GM21526 (cell line): Measurements from ENCODE around the gene ZNF385C.

ENCODE experiments used
- ATAC-seq: cut with Tn5 transposase; IDR thresholded peaks from one replicate; pipeline ENCODE4 v1.9.1; 2021; ENCODE audit warnings: moderate library complexity; ENCODE audit not compliant: unreplicated experiment, low FRiP score

The ZNF385C gene

DNA sequence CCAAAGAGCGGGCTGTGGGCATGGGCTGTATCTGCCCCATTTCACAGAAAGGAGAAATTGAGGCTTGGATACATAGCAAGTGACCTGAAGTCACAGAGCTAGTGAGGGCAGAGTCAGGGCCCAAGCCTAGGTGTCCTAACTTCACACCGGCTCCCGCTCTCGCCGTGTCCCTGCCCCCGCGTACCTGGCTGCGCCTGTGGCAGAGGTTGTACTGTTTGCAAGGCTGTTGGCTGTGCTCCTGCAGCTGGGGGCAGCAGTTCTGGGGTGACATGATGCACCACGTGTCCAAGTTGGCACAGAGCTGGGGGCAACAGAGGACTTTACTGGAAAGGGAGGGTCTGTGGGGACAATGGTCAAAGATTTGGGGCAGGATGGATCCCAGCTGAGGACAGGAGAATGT, 10.8 kb upstream of the ZNF385C start:
- ATAC-seq: no peak

- peak; percentile 52 for ATAC-seq
These were observed 9.6 kb upstream of the ZNF385C start for GRCh38 chr17:42107597-42108576.

- no peak for ATAC-seq
These were observed 8.9 kb upstream of the ZNF385C start for GRCh38 chr17:42107124-42107523.

DNA sequence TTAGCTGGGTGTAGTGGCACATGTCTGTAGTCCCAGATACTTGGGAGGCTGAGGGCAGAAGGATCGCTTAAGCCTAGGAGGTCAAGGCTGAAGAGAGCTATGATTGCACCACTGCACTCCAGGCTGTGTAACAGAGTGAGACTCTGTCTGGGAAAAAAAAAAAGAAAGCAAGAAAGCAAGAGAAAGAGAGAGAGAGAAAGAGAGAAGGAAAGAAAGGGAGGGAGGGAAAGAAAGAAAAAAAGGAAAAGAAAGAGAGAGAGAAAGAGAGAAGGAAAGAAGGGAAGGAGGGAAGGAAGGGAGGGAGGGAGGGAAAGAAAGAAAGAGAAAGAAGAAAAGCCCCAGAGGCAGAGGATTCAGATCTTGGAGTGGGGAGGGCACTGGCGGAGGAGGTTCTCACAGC, 7.7 kb upstream of the ZNF385C start:
- ATAC-seq: no peak

- no peak for ATAC-seq
These were observed 6.0 kb upstream of the ZNF385C start for GRCh38 chr17:42104264-42104663.

- no peak for ATAC-seq
These were observed 5.1 kb upstream of the ZNF385C start for GRCh38 chr17:42103221-42103954.

GRCh38 chr17:42101513-42102292, 3.4 kb upstream of the ZNF385C start:
- no peak for ATAC-seq

- no peak for ATAC-seq
These were observed 592 bp upstream of the ZNF385C start for GRCh38 chr17:42098730-42099399.

DNA sequence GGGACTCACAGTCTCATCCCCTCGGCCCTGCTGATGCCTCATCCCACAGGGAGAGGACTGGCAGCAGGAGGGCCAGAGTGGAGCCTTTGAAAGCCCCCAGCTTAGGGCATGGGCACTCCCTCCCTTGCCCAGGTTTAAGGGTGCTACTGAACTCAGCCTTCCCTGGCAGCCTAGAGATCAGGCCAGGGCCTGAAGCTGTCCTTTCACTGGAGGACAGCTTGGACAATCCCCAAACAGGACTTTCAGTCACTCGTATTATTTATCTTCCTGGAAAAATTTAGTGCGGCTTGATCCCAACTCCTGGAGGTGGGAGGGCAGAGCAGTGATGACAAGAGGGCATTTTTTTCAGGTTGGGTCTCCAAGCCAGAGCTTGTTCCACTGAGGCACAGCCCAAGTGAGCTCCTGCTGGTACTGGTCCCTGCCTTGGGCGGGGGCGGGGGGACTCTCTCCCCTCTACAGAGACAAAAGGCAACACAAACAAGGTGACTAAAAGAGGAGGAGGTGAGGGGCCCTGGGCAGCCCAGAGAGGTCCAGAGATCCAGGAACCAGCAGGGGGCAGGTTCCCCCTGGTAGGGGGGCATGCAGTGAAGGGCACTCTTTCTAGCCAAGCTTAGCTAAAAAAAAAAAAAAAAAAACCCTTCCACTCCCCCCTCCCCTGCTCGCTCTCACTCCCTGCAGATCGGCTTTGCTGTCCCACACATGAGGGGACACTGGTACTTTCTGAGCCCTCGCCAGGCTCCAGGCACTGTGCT, 1.7 kb downstream of the ZNF385C start:
- no peak for ATAC-seq

DNA sequence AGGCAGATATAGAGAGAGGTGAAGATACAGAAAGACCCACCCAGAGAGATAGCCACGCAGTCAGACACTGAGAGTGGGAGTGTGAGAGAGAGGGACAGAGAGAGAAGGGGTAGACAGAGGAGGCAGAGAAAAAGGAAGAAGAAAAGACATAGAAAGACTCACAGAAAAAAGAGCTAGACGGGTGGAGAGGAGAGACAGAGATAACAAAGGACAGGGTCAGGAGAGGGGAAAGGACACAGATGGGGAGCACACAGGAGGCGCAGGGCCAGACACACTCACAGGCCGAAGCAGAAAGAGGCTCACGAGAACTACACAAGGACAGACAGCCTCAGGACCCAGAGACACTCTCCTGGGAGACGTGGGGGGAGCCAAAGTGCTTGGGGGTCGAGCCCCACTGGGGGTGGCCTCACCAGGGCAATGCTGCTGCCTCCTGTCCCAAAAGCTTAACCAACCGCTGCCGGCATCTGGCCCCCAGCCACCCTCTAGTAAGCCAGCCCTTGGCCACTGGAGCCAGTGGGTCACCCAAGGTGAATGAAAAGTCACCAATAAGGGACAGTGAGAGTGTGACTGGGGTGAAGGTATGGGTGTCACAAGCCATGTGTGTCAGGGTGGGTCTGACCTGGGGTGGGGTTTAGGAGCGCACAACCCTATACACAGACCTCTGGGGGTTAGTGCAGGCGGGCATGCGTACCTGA, 3.8 kb downstream of the ZNF385C start:
- no peak for ATAC-seq

DNA sequence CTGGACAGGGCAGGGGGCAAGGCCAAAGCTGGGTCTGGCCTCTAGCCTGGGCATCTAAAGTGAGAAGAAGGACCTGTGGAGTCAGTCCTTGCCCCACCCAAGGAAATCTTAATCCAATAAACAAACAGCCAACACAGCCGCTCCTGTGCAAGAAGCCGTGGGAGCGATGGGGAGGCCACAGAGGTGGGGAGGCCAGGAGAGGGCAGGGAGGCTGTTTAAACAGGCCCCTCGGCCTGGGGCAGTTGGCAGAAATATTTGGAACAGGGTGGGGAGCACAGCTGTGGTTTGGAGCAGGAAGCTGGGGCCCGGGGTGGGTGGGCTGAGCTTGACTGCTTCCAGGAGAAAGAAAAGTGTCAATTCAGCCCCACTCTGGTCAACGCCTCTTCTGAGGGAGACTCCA, 5.3 kb downstream of the ZNF385C start:
- ATAC-seq: no peak

- no peak for ATAC-seq
These were observed 7.1 kb downstream of the ZNF385C start for GRCh38 chr17:42090964-42091790.

DNA sequence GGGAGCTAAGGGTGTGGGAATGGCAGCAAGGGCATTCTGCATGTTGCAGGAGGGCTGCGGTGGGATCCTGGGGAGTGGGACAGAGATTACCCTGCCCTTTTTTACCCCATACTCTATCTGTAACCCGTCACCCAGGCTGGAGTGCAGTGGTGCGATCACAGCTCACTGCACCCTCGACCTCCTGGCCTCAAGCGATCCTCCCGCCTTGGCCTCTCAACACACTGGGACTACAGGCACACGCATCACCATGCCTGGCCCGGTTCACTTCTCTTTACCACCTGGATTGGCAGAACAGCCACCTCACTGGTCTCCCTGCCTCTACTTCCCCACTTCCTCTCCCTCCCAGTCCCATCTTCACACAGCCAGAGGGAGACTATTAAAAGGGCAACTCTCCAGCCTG, 9.5 kb downstream of the ZNF385C start:
- no peak for ATAC-seq

DNA sequence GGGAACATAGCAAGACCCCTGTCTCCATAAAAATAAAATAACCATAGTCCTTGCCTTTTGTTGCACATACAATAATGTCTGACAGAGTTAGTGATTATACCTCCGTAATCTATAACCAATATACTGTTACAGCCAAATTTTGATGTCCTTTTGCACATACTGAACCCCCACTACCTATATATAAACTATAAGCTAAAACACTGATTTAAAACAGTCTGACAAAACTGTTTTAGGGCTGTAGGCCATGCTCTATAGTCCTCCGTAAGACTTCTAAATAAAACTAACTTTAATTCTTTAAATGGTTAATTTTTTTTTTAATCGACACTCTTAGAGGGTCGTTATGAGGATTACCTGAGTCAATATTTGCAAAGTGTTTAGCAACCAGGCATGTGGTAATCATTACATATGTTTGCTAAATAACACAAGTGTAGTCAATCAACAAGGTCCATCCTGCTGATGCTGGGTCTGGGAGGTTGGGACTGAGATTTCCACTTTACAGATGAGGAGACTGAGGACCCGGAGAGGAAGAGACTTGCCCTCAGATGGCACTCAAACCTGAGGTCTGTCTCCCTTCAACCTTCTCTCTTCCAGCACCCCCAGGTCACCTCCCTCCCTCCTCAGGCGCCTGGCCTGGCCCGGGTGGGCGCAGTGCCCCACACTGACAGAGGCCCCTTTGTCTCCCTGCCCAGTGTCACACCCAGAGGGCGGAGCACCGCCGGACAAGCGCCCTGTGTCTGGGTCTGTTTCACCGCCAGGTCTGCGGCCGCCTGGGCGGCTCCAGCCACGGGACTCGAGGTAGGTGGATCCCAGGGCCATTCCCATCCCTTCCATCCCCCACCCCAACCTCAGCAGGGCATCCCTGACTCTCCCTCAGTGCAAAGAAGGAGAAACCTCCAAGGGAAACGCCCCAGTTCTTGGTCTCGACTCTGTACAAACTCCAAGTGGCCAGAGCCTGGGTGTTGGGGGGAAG, 10.3 kb downstream of the ZNF385C start:
- no peak for ATAC-seq

DNA sequence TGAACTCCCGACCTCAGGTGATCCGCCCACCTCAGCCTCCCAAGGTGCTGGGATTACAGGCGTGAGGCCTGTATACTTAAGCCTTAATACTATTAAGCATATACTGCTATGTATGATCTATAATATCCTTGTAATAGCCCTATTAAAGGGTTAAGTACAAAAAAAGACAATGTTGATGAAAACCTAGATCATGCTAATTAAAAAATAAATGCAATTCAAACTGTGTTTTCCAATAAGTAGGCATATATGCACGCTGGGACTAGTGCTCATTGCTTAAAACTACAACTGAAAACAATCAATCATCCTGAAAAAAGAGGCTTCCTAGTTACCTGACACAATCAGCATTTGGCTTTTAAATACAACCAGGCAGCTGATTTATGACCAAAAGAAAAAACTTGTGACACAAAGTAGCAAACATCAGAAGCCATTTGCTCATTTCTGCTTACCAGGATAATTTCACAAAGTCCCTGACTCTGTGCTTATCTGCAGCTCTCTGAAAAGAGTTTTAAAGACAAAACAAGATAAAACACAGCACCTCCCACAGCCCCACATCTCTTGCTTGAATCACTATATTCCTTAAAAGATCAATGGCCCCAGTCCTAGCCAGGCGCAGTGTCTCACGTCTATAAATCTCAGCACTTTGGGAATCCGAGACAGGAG, 11.1 kb downstream of the ZNF385C start:
- no peak for ATAC-seq

GRCh38 chr17:42081516-42082129, 16.6 kb downstream of the ZNF385C start:
- ATAC-seq: no peak
